IMR-90 (cell line): Measurements from ENCODE around the gene RERE. TPM values are rescaled to one million over a fixed set of nuclear protein-coding genes. Genes with fewer than 3 reads are reported as not detected.

Experiments
- ATAC-seq: fragments of 200-7000 bp; cut with Tn5 transposase; 2 replicates; pipeline ENCODE4 v1.9.1; 2020; ENCODE audit warnings: low read depth, mild to moderate bottlenecking, moderate library complexity
- BruUV-seq: library from RNA; stranded (reverse); fragments of 400-500 nt; replicated peaks from 2 replicates; lab custom pipeline; 2021; lab: Mats Ljungman, UMichigan
- CTCF ChIA-PET: fragments of 300-600 bp; formaldehyde crosslinking; extraction: SDS; loops from one replicate; lab custom pipeline; 2021; ENCODE audit warnings: antibody characterized with exemption; lab: Yijun Ruan, JAX
- POLR2A ChIA-PET: fragments of 300-600 bp; sonication (Branson Sonifier 250); formaldehyde crosslinking; loops from one replicate; lab custom pipeline; 2022; ENCODE audit warnings: antibody characterized with exemption; ENCODE audit not compliant: unreplicated experiment; lab: Charles Lee
- DNase-seq: peaks from one replicate; pipeline ENCODE4 v3.0.0; 2013
- H2AFZ ChIP-seq: replicated peaks from 2 replicates; pipeline ENCODE3; 2013; ENCODE audit warnings: low read length, mild to moderate bottlenecking; ENCODE audit not compliant: poor library complexity
- H2AK5ac ChIP-seq: 2 replicates; pipeline ENCODE4 v1.6.1; 2013; ENCODE audit warnings: low read depth, low read length, inconsistent platforms
- H2AK9ac ChIP-seq: replicated peaks from 2 replicates; pipeline ENCODE3; 2013; ENCODE audit warnings: mild to moderate bottlenecking, low read depth, low read length, moderate library complexity; ENCODE audit not compliant: poor library complexity
- H2BK120ac ChIP-seq: 2 replicates; pipeline ENCODE4 v1.6.1; 2013; ENCODE audit warnings: low read depth, low read length, inconsistent platforms
- H2BK15ac ChIP-seq: 3 replicates; pipeline ENCODE4 v1.6.1; 2013; ENCODE audit warnings: low read depth, low read length, inconsistent platforms
- H2BK20ac ChIP-seq: 2 replicates; pipeline ENCODE4 v1.6.1; 2013; ENCODE audit warnings: low read depth, mild to moderate bottlenecking, inconsistent platforms, low read length, moderate library complexity
- H2BK5ac ChIP-seq: 2 replicates; pipeline ENCODE4 v1.6.1; 2013; ENCODE audit warnings: mild to moderate bottlenecking, low read depth, low read length, inconsistent platforms; ENCODE audit not compliant: poor library complexity, severe bottlenecking
- H3K14ac ChIP-seq: replicated peaks from 2 replicates; pipeline ENCODE4 v1.6.1; 2013; ENCODE audit warnings: low read depth, low read length, inconsistent platforms
- H3K18ac ChIP-seq: 2 replicates; pipeline ENCODE4 v1.6.1; 2013; ENCODE audit warnings: low read depth, low read length, control low read depth
- H3K23ac ChIP-seq: 2 replicates; pipeline ENCODE4 v1.6.1; 2013; ENCODE audit warnings: low read depth, low read length, inconsistent platforms
- H3K27ac ChIP-seq: 2 replicates; pipeline ENCODE4 v1.5.1; 2013; ENCODE audit warnings: mild to moderate bottlenecking, control low read depth, low read length; ENCODE audit not compliant: insufficient read depth
- H3K27me3 ChIP-seq: 2 replicates; pipeline ENCODE4 v1.6.1; 2013; ENCODE audit warnings: low read length; ENCODE audit not compliant: control insufficient read depth, insufficient read depth
- H3K36me3 ChIP-seq: 2 replicates; pipeline ENCODE4 v1.6.1; 2013; ENCODE audit warnings: low read length, mixed read lengths; ENCODE audit not compliant: control insufficient read depth, insufficient read depth
- H3K4ac ChIP-seq: 2 replicates; pipeline ENCODE4 v1.6.1; 2013; ENCODE audit warnings: low read depth, low read length, inconsistent platforms
- H3K4me1 ChIP-seq: 2 replicates; pipeline ENCODE4 v1.6.1; 2013; ENCODE audit warnings: low read length, mixed read lengths; ENCODE audit not compliant: control insufficient read depth, insufficient read depth
- H3K4me2 ChIP-seq: 2 replicates; pipeline ENCODE4 v1.6.1; 2013; ENCODE audit warnings: low read depth, mild to moderate bottlenecking, control low read depth, low read length, moderate library complexity
- H3K4me3 ChIP-seq: 2 replicates; pipeline ENCODE4 v1.5.1; 2013; ENCODE audit warnings: low read depth, mild to moderate bottlenecking, control low read depth, low read length, moderate library complexity; ENCODE audit not compliant: insufficient read depth
- H3K56ac ChIP-seq: 2 replicates; pipeline ENCODE4 v1.6.1; 2013; ENCODE audit warnings: low read length, inconsistent platforms; ENCODE audit not compliant: insufficient read depth; ENCODE audit errors: extremely low read depth
- H3K79me1 ChIP-seq, 2 experiments: 2 replicates each; pipeline ENCODE4 v1.6.1; 2013; ENCODE audit warnings: low read length in 2 of 2, inconsistent platforms in 1 of 2, low read depth in 1 of 2
- H3K9ac ChIP-seq: 2 replicates; pipeline ENCODE4 v1.6.1; 2013; ENCODE audit warnings: low read depth, low read length, control low read depth
- H3K9me1 ChIP-seq: 2 replicates; pipeline ENCODE4 v1.6.1; 2013; ENCODE audit warnings: low read length, inconsistent platforms; ENCODE audit not compliant: insufficient read depth
- H3K9me3 ChIP-seq: 2 replicates; pipeline ENCODE4 v1.6.1; 2013; ENCODE audit warnings: low read length; ENCODE audit not compliant: control insufficient read depth, insufficient read depth
- H4K20me1 ChIP-seq: 2 replicates; pipeline ENCODE4 v1.6.1; 2013; ENCODE audit warnings: low read length, inconsistent platforms; ENCODE audit not compliant: insufficient read depth
- H4K5ac ChIP-seq: 2 replicates; pipeline ENCODE4 v1.6.1; 2013; ENCODE audit warnings: mild to moderate bottlenecking, low read depth, low read length, control low read depth
- H4K8ac ChIP-seq, 2 experiments: 2 replicates each; pipeline ENCODE4 v1.6.1; 2013; ENCODE audit warnings: low read depth in 2 of 2, low read length in 2 of 2, control low read depth in 1 of 2, inconsistent platforms in 1 of 2
- H4K91ac ChIP-seq: 2 replicates; pipeline ENCODE4 v1.6.1; 2013; ENCODE audit warnings: low read depth, low read length, inconsistent platforms; ENCODE audit not compliant: insufficient read depth
- FOS ChIP-seq: fragments of 150-350 bp; IDR thresholded peaks from 2 replicates; pipeline ENCODE4 v1.6.1; 2016; ENCODE audit warnings: low read depth, low read length
- RCOR1 ChIP-seq: IDR thresholded peaks from 2 replicates; pipeline ENCODE4 v1.6.1; 2012; ENCODE audit warnings: mild to moderate bottlenecking, low read length, improper control_type of control experiment; ENCODE audit not compliant: insufficient replicate concordance
- SMC3 ChIP-seq: fragments of 150-350 bp; IDR thresholded peaks from 2 replicates; pipeline ENCODE4 v1.6.1; 2016; ENCODE audit warnings: low read depth, mild to moderate bottlenecking, antibody characterized with exemption, low read length, moderate library complexity
- USF2 ChIP-seq: fragments of 150-350 bp; IDR thresholded peaks from 2 replicates; pipeline ENCODE4 v1.6.1; 2017; ENCODE audit warnings: mild to moderate bottlenecking, antibody characterized with exemption, low read length, low read depth
- WGBS, 2 experiments: methylation state at CpG; one replicate each; pipeline versions ENCODE4 v1.1.5 to v1.1.7; 2013; ENCODE audit warnings: missing lambda C conversion rate in 2 of 2; ENCODE audit not compliant: insufficient read length in 1 of 2; ENCODE audit errors: extremely low coverage in 2 of 2; 5-methylcytosine and 5-hydroxymethylcytosine counted together
- dilution Hi-C: fragments of 300-500 bp; cut with HindIII; formaldehyde crosslinking; loops from one replicate; pipeline ENCODE4 v1.14.3; 2018; ENCODE audit warnings: low sequenced_read_pairs; ENCODE audit not compliant: unreplicated experiment
- in situ Hi-C: fragments of 300-500 bp; cut with MboI; formaldehyde crosslinking; loops from 3 replicates; pipeline ENCODE4 v1.14.3; 2019; ENCODE audit warnings: low sequenced_read_pairs, inconsistent platforms, mixed read lengths
- intact Hi-C: fragments of 100-400 bp; cut with micrococcal nuclease; formaldehyde crosslinking; loops from 2 replicates; pipeline ENCODE4 v1.10.0; 2022
- polyA plus RNA-seq, 3 experiments: library from polyadenylated mRNA; depleted of rRNA; stranded (reverse); fragments of >200 nt; gene quantifications; 2 replicates each; pipeline ENCODE4 v1.2.3, GENCODE V29; 2012; ENCODE audit warnings: low replicate concordance in 1 of 3
- total RNA-seq: library from RNA; depleted of rRNA; stranded (reverse); fragments of >200 nt; gene quantifications from 2 replicates; pipeline ENCODE4 v1.2.3, GENCODE V29; 2012

The RERE gene
- total and polyA plus RNA-seq, 2 of the 4 experiments (the other 2 are of a cell fraction): 11.5 to 25.1 TPM

- intact Hi-C loops: no loop called here
- dilution Hi-C loops: no loop called here
- Histone ChIP-seq H3K27ac (no peak overlapping the region), H3K14ac (peak overlapping the region; percentile 14), H2AK5ac (no peak overlapping the region), H3K79me1 (peaks cover 53 to 79% of the 10 kb centered on the region in 2 experiments), H3K9me1 (peaks cover 31% of the 10 kb centered on the region), H4K5ac (no peak overlapping the region), H2BK20ac (no peak overlapping the region), H3K4me2 (no peak overlapping the region), H2AK9ac (peak overlapping the region; percentile 43), H3K56ac (no peak overlapping the region), H3K18ac (no peak overlapping the region), H3K23ac (no peak overlapping the region), H3K9ac (no peak overlapping the region), H3K4me3 (no peak overlapping the region), H3K9me3 (no peaks in the 10 kb centered on the region), H2BK5ac (no peak overlapping the region), H4K91ac (no peak overlapping the region), H4K8ac (no peak overlapping the region), H3K4me1 (peaks cover 18% of the 10 kb centered on the region), H3K27me3 (no peaks in the 10 kb centered on the region), H3K36me3 (peaks cover 72% of the 10 kb centered on the region), H4K20me1 (peaks cover 68% of the 10 kb centered on the region), H2AFZ (peak overlapping the region; percentile 59), H3K4ac (no peak overlapping the region; the same call in 1 of the 2 replicates), H2BK15ac (no peak overlapping the region; the same call in 2 of the 3 replicates), H2BK120ac (no peak overlapping the region)
- ChIA-PET CTCF (no interaction called here), POLR2A (no interaction called here)
- in situ Hi-C loops: no loop called here
- WGBS, 2 experiments: 67% methylated on average over 5 of the region's 29 CpGs; no CpG with 5 or more reads in 1 of the 2 experiments
- ATAC-seq (no peak), DNase-seq (no peak)
- TF ChIP-seq FOS (no peak), USF2 (no peak), SMC3 (no peak), RCOR1 (no peak)
- BruUV-seq: no TSS peak
These were observed 452.7 kb downstream of the RERE start for GRCh38 chr1:8364528-8365442.
